Brain microvascular endothelial cell (primary cell): ENCODE data around the gene P2RX1.

ENCODE experiments used
- DNase-seq: peaks from one replicate; pipeline ENCODE4 v3.0.0-alpha.2; 2020
- H3K27ac ChIP-seq: fragments of 250-450 bp; sonication (Bioruptor Pico); 2 replicates; pipeline ENCODE4 v1.5.1; 2020; ENCODE audit warnings: mild to moderate bottlenecking, moderate library complexity
- H3K27me3 ChIP-seq: fragments of 250-450 bp; sonication (Bioruptor Pico); replicated peaks from 2 replicates; pipeline ENCODE4 v1.5.1; 2020; ENCODE audit warnings: mild to moderate bottlenecking
- H3K36me3 ChIP-seq: fragments of 250-450 bp; sonication (Bioruptor Pico); replicated peaks from 2 replicates; pipeline ENCODE4 v1.5.1; 2020; ENCODE audit warnings: mild to moderate bottlenecking
- H3K4me3 ChIP-seq: 2 replicates; pipeline ENCODE4 v1.5.1; 2011; ENCODE audit warnings: low read depth, mild to moderate bottlenecking, control low read depth, low read length, moderate library complexity
- in situ Hi-C: cut with HindIII; loops from 2 replicates; pipeline ENCODE4 v1.10.0; 2017; ENCODE audit warnings: low sequenced_read_pairs, low pct_ligation_motif_present
- TF ChIP-seq, protein P1 (sequence below): IDR thresholded peaks from 2 replicates; pipeline ENCODE4 v1.5.1; 2011; ENCODE audit warnings: low read depth, mild to moderate bottlenecking, moderate library complexity, low read length, control low read depth, inconsistent platforms; ENCODE audit errors: missing control alignments

P2RX1 gene

DNA sequence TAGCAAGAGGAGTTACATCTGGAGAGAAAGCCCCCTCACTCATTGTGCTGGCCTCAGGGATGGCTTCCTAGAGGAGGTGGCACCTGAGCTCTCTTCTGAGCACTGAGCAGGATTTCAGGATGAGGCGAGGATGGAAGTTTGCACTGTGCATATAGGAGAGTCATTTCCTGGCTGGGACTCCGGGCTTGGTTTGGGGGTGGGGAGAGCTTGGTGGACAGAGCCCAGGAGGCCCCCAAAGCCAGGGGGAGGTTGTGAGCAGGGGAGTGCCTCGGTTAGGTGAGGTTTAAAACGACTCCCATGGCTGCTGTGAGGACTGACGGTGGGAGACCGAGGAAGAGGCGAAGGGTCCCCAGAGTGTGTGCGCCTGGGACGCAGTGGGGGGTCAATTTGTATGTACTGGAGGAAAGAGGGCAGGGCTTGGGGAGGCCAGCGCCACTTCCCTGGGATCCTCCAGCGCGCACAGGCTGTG is 24.6 kb downstream of the P2RX1 start:
- in situ Hi-C loops: no loop called here
- Histone ChIP-seq H3K36me3 (no peaks in the 10 kb centered on the region), H3K4me3 (peak overlapping the region; percentile 63), H3K27me3 (no peaks in the 10 kb centered on the region), H3K27ac (no peak overlapping the region)
- TF ChIP-seq, protein P1, sequence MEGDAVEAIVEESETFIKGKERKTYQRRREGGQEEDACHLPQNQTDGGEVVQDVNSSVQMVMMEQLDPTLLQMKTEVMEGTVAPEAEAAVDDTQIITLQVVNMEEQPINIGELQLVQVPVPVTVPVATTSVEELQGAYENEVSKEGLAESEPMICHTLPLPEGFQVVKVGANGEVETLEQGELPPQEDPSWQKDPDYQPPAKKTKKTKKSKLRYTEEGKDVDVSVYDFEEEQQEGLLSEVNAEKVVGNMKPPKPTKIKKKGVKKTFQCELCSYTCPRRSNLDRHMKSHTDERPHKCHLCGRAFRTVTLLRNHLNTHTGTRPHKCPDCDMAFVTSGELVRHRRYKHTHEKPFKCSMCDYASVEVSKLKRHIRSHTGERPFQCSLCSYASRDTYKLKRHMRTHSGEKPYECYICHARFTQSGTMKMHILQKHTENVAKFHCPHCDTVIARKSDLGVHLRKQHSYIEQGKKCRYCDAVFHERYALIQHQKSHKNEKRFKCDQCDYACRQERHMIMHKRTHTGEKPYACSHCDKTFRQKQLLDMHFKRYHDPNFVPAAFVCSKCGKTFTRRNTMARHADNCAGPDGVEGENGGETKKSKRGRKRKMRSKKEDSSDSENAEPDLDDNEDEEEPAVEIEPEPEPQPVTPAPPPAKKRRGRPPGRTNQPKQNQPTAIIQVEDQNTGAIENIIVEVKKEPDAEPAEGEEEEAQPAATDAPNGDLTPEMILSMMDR: no peak
- DNase-seq: no peak

DNA sequence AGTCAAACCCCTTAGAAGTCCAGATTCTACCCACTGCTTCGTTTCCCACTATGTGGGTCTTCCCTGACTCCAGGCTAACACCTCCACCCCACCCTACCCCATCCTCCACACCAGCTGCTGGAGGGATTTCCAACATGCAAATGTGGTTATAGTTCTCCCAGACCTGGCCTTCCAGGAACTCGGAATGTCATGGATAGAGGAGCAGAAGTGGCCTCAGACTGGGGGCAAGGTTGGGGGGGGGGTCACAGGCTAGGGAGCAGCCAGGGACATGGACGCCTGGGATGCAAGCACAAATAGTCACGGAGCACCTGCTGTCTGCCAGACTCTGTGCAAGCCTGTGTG is 25.4 kb downstream of the P2RX1 start:
- TF ChIP-seq, protein P1: no peak
- DNase-seq: no peak
- in situ Hi-C loops: no loop called here
- H3K4me3 ChIP-seq: no peak overlapping the region
- H3K27ac ChIP-seq: no peak overlapping the region
- H3K27me3 ChIP-seq: no peaks in the 10 kb centered on the region
- H3K36me3 ChIP-seq: no peaks in the 10 kb centered on the region

DNA sequence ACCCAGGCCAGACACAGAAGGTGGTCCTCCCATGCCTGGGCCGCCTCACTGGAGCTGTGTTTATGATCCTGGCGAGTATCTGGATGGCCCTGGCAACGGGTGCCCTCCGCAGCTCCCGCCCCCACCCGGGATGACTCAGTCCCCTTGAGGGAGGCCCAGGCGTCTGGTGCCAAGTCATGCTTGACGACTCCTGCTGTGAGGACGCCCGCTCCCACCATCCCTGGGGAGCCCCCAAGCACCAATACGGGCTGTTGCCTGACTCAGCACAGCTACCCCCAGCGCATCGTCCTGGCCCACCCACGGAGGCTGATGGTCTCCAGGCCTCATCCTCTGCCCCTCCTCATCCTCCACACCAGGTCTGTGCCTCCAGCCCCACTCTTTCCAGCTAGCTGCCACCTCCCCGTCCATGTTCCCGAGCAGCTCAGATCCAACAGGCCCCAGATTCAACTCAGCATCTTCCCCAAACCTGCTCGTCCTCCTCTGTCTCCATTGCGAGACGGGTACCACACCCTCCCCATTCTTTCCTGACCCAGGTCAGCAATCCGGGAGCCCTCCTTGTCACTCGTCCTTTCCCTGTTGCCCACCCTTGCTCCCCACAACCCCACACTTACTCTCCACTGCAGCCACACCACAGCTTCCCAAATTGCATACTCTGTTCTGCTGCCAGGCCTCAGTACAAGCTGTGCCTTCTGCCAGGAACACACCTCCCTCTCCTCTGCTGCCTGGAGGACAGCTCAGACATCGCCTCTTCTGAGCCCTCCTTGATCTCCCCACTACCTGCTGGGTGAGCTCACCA is 26.0 kb downstream of the P2RX1 start:
- H3K36me3 ChIP-seq: no peaks in the 10 kb centered on the region
- no peak overlapping the region for H3K4me3 ChIP-seq
- H3K27me3 ChIP-seq: no peaks in the 10 kb centered on the region
- DNase-seq: peak; percentile 82
- in situ Hi-C loops: no loop called here
- H3K27ac ChIP-seq: peak overlapping the region; percentile 44
- TF ChIP-seq, protein P1: no peak

DNA sequence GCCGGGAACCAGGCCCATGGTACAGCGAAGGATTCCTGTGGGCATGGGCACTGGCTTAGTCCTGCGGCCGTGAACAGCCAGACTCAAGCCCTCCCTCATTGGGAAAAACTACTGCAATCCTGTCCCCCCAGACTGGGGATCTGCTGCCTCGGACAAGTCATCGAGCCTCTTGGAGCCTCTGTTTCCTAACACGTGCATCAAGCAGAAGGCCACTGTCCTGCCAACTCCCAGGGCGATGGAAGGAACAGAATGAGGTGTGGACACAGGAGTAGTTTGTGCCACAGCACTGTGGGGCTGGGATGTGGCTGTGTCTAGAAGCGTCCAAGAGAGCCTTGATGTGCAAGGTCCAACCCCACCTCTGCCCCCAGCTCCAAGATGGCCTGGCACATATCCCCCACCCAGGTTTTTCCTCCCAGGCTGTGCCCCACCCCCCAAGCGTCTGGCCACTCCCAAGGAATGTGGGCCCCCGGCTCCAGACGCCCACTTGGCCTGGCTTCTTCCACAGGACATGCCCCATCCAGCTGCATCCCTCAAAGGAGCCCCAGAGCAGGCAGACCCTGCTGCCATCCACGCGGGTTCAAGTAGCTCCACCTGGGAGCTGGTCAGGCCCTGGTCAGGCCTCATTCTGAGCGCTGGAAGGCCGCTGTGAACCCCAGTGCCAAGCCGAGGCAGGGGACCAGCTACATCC is 26.8 kb downstream of the P2RX1 start:
- no peak overlapping the region for H3K4me3 ChIP-seq
- in situ Hi-C loops: no loop called here
- no peaks in the 10 kb centered on the region for H3K36me3 ChIP-seq
- H3K27ac ChIP-seq: peak overlapping the region; percentile 56
- H3K27me3 ChIP-seq: no peaks in the 10 kb centered on the region
- DNase-seq: no peak
- TF ChIP-seq, protein P1: no peak

DNA sequence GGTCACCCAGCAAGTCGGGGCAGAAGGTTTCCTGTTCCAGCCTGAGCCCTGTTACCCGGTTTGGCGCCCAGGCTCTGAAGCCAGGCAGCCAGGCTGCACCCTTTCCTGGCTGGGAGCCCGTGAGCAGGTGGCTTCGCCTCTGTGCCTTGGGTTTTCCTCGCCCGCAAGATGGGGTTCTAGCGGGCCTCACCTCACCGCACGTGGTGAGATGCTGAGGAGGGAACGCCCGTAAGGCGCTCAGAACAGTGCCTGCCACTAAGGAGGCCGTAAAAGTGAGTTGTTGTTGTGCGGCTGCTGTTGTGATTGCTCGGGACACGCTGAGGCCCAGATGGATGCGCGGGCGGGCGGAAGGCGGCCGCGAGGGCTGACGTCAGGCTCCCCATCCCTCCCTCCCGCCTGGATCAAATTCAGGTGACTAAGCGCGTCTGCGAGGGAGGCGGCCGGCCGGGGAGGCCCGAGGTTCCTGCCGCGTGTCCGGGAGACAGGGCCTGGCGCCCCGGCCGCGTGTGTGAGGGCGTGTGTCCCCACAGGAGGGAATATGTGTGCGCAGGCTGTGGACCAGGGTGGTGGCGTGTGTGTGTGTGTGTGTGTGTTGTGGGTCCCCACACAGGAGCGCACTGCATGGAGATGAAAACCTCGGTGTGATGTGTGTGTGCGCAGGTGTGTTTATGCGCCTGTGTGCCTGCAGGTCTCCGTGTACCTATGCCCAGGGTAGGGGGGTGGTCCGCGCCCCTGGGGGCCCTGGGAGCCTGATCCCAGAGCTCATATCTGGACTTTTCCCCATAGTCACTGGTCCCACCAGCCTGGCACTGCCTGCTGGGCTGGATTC is 27.7 kb downstream of the P2RX1 start:
- peak; percentile 79 for DNase-seq
- Histone ChIP-seq H3K36me3 (peaks cover 4% of the 10 kb centered on the region), H3K27me3 (no peaks in the 10 kb centered on the region), H3K4me3 (no peak overlapping the region), H3K27ac (peak overlapping the region; percentile 56)
- in situ Hi-C loops: no loop called here
- TF ChIP-seq, protein P1: no peak
